ELF-1 (cell line): ENCODE results near the gene IZUMO1R.
"Not testable (repeated sequence)": the region's sequence is repeated elsewhere in the genome, so short reads cannot be mapped to it uniquely, and the experiment has no call there.

Source experiments
- DNase-seq: peaks from one replicate; pipeline ENCODE4 v3.0.0-alpha.2; 2016; ENCODE audit warnings: low read depth, low spot score

IZUMO1R gene

GRCh38 chr11:94303966-94304958, at the start of gene IZUMO1R:
IZUMO1R (plus strand) TSS chr11:94304580; CDS start chr11:94305637, 1,057 bp downstream.
- DNase-seq: no peak

GRCh38 chr11:94271885-94272372, 32.5 kb upstream of the IZUMO1R start:
- DNase-seq: no peak

GRCh38 chr11:94272738-94273313, 31.6 kb upstream of the IZUMO1R start:
- DNase-seq: no peak

GRCh38 chr11:94275961-94276360, 28.4 kb upstream of the IZUMO1R start:
- no peak for DNase-seq

GRCh38 chr11:94276943-94277342, 27.4 kb upstream of the IZUMO1R start:
- no peak for DNase-seq

GRCh38 chr11:94278207-94278606, 26.2 kb upstream of the IZUMO1R start:
- DNase-seq: not testable (repeated sequence)

- DNase-seq: no peak
These were observed 24.4 kb upstream of the IZUMO1R start for GRCh38 chr11:94279996-94280395.

- no peak for DNase-seq
These were observed 23.1 kb upstream of the IZUMO1R start for GRCh38 chr11:94281324-94281723.

GRCh38 chr11:94283678-94284077, 20.7 kb upstream of the IZUMO1R start:
- DNase-seq: no peak

GRCh38 chr11:94295534-94295933, 8.8 kb upstream of the IZUMO1R start:
- DNase-seq: no peak

GRCh38 chr11:94297985-94298576, 6.3 kb upstream of the IZUMO1R start:
- DNase-seq: peak; percentile 29

GRCh38 chr11:94302776-94303175, 1.6 kb upstream of the IZUMO1R start:
- no peak for DNase-seq

GRCh38 chr11:94305146-94305545, 766 bp downstream of the IZUMO1R start:
- DNase-seq: no peak

GRCh38 chr11:94307101-94307791, 2.9 kb downstream of the IZUMO1R start:
- no peak for DNase-seq

GRCh38 chr11:94308024-94308423, 3.6 kb downstream of the IZUMO1R start:
- DNase-seq: no peak

GRCh38 chr11:94309757-94310156, 5.4 kb downstream of the IZUMO1R start:
- no peak for DNase-seq

- no peak for DNase-seq
These were observed 6.0 kb downstream of the IZUMO1R start for GRCh38 chr11:94310191-94310875.

GRCh38 chr11:94312339-94312738, 8.0 kb downstream of the IZUMO1R start:
- DNase-seq: no peak

GRCh38 chr11:94314064-94314463, 9.7 kb downstream of the IZUMO1R start:
- no peak for DNase-seq

- DNase-seq: peak; percentile 26
These were observed 11.3 kb downstream of the IZUMO1R start for GRCh38 chr11:94315664-94316063.

- no peak for DNase-seq
These were observed 18.1 kb downstream of the IZUMO1R start for GRCh38 chr11:94322501-94322900.
